Adrenal gland (tissue), 5 donors: ENCODE measurements around the gene LY6G6C.

Experiments used
- CTCF ChIP-seq, 6 experiments: fragments of 450-650 bp in 4 of 6; fragments of 200-600 bp in 2 of 6; sonication (generic) in 1 of 6; IDR thresholded peaks; 1 replicate in 5 of 6; 2 replicates in 1 of 6; pipeline versions ENCODE4 v1.5.1 to v1.8.0; 2016 to 2021; ENCODE audit warnings: antibody characterized with exemption in 6 of 6, mild to moderate bottlenecking in 2 of 6, moderate library complexity in 1 of 6
- POLR2A ChIP-seq, 2 donors: fragments of 450-650 bp; IDR thresholded peaks; one replicate each; pipeline ENCODE4 v1.6.1; 2017; ENCODE audit warnings: antibody characterized with exemption in 2 of 2, mild to moderate bottlenecking in 2 of 2, moderate library complexity in 1 of 2
- donor health status: DM: no; HTN: no; CAD: no.

GRCh38 chr6:31734821-31735406 lies 13.4 kb upstream of the LY6G6C start:
- TF ChIP-seq CTCF (IDR thresholded peaks at IDR 0.05) (no peak), POLR2A (IDR thresholded peaks at IDR 0.05) (peak in 1 of 2 donors; percentile 20)
